HepG2 (cell line): ENCODE results near the gene USP17L28. TPM values are rescaled to one million over a fixed set of nuclear protein-coding genes. Genes with fewer than 3 reads are reported as not detected.
"Not testable (repeated sequence)": the region's sequence is repeated elsewhere in the genome, so short reads cannot be mapped to it uniquely, and the experiment has no call there.

Experiments used
- ATAC-seq: fragments of 200-7000 bp; cut with Tn5 transposase; 3 replicates; pipeline ENCODE4 v1.9.1; 2020; ENCODE audit warnings: mild to moderate bottlenecking, moderate library complexity
- BruUV-seq: library from RNA; stranded (reverse); fragments of 400-500 nt; replicated peaks from 2 replicates; lab custom pipeline; 2021; lab: Mats Ljungman, UMichigan
- CTCF ChIA-PET: fragments of 300-600 bp; formaldehyde crosslinking; extraction: SDS; loops from one replicate; lab custom pipeline; 2021; ENCODE audit warnings: low total read pairs, inconsistent platforms, low intra/inter-chr PET ratio; lab: Yijun Ruan, JAX
- POLR2A ChIA-PET: fragments of 350-600 bp; sonication (Branson Sonifier 250); formaldehyde crosslinking; loops from one replicate; lab custom pipeline; 2020; ENCODE audit warnings: antibody characterized with exemption, inconsistent platforms; lab: Yijun Ruan, JAX
- DNase-seq: peaks from one replicate; pipeline ENCODE4 v3.0.0-alpha.2; 2015; ENCODE audit warnings: low spot score
- FAIRE-seq: peaks from 3 replicates; lab custom pipeline; 2011; peaks lifted over from hg19 to GRCh38; lab: Jason Lieb, UNC
- H2AFZ ChIP-seq: one replicate; pipeline ENCODE4 v1.6.1; 2011; ENCODE audit warnings: low read length, inconsistent platforms
- H3K27ac ChIP-seq: fragments of 300-600 bp; 3 replicates; pipeline ENCODE4 v1.8.0; 2011; ENCODE audit warnings: mixed run types, mild to moderate bottlenecking, mixed read lengths, low read length, inconsistent platforms; ENCODE audit not compliant: insufficient read depth; ENCODE audit errors: extremely low read length
- H3K27me3 ChIP-seq, 2 experiments: fragments of 200-600 bp in 1 of 2; 2 replicates in 1 of 2; 3 replicates in 1 of 2; pipeline versions ENCODE4 v1.6.0 to v1.8.0; 2011; ENCODE audit warnings: low read length in 2 of 2, mild to moderate bottlenecking in 2 of 2, moderate library complexity in 2 of 2, inconsistent platforms in 1 of 2; ENCODE audit not compliant: insufficient read depth in 2 of 2, control insufficient read depth in 1 of 2
- H3K36me3 ChIP-seq, 2 experiments: fragments of 200-600 bp in 1 of 2; replicated peaks in 1 of 2; 2 replicates in 1 of 2; 3 replicates in 1 of 2; pipeline versions ENCODE4 v1.5.1 to v1.8.0; 2011; ENCODE audit warnings: low read length in 2 of 2, inconsistent platforms in 1 of 2; ENCODE audit not compliant: insufficient read depth in 2 of 2, control insufficient read depth in 1 of 2
- H3K4me1 ChIP-seq: 2 replicates; pipeline ENCODE4 v1.5.1; 2012; ENCODE audit warnings: low read length, inconsistent platforms; ENCODE audit not compliant: insufficient read depth
- H3K4me2 ChIP-seq: 2 replicates; pipeline ENCODE4 v1.6.0; 2011; ENCODE audit warnings: low read depth, low read length, inconsistent platforms
- H3K4me3 ChIP-seq, 3 experiments: fragments of 200-600 bp in 1 of 3; sonication (generic), shearing (Covaris generic) in 1 of 3; replicated peaks in 1 of 3; 2 replicates each; pipeline ENCODE4 v1.5.1; 2011 to 2016; ENCODE audit warnings: low read length in 3 of 3, inconsistent platforms in 2 of 3, low read depth in 2 of 3, mild to moderate bottlenecking in 2 of 3, control low read depth in 1 of 3, mixed read lengths in 1 of 3; ENCODE audit not compliant: insufficient read depth in 1 of 3
- H3K79me2 ChIP-seq: one replicate; pipeline ENCODE4 v1.6.1; 2011; ENCODE audit warnings: low read length, inconsistent platforms; ENCODE audit not compliant: insufficient read depth
- H3K9ac ChIP-seq: 2 replicates; pipeline ENCODE4 v1.6.0; 2011; ENCODE audit warnings: mild to moderate bottlenecking, low read depth, low read length, inconsistent platforms; ENCODE audit not compliant: insufficient read depth
- H3K9me3 ChIP-seq: 2 replicates; pipeline ENCODE4 v1.5.1; 2012; ENCODE audit warnings: mild to moderate bottlenecking, low read length
- H4K20me1 ChIP-seq: 2 replicates; pipeline ENCODE4 v1.6.0; 2011; ENCODE audit warnings: inconsistent platforms, mild to moderate bottlenecking, low read length, moderate library complexity; ENCODE audit not compliant: insufficient read depth
- WGBS: methylation state at CpG from one replicate; pipeline ENCODE4 v1.1.6; 2017; ENCODE audit warnings: low lambda C conversion rate; 5-methylcytosine and 5-hydroxymethylcytosine counted together
- in situ Hi-C: cut with HindIII; loops from 2 replicates; pipeline ENCODE4 v1.10.0; 2017; ENCODE audit warnings: low pct_unique_long_range_greater_than_20kb; ENCODE audit not compliant: extremely low pct_ligation_motif_present
- intact Hi-C: fragments of 100-400 bp; cut with micrococcal nuclease; formaldehyde crosslinking; loops from one replicate; pipeline ENCODE4 v1.10.0; 2022; ENCODE audit not compliant: unreplicated experiment
- polyA plus RNA-seq, 8 experiments: library from polyadenylated mRNA; depleted of rRNA in 3 of 8; stranded (reverse) in 7 of 8; unstranded in 1 of 8; fragments of >200 nt; fragmentation: Illumina TruSeq in 4 of 8; extraction: Trizol in 4 of 8; gene quantifications; 2 replicates each; pipeline versions ENCODE4 v1.2.1 to v1.2.3, GENCODE V29; 2011 to 2016; ENCODE audit warnings: low read depth in 4 of 8, missing spikeins in 1 of 8, mixed read lengths in 1 of 8; ENCODE audit not compliant: insufficient read depth in 1 of 8
- total RNA-seq, 5 experiments: library from RNA; depleted of rRNA; stranded (reverse); fragments of >200 nt; fragmentation: Illumina TruSeq; extraction: Trizol; gene quantifications; 2 replicates each; pipeline ENCODE4 v1.2.3, GENCODE V29; 2016; ENCODE audit warnings: low read depth in 1 of 5

The USP17L28 gene
- total and polyA plus RNA-seq, 2 of the 13 experiments (the other 11 are each of a cell fraction or from before 2014, with no cell fraction given), result not detected

DNA sequence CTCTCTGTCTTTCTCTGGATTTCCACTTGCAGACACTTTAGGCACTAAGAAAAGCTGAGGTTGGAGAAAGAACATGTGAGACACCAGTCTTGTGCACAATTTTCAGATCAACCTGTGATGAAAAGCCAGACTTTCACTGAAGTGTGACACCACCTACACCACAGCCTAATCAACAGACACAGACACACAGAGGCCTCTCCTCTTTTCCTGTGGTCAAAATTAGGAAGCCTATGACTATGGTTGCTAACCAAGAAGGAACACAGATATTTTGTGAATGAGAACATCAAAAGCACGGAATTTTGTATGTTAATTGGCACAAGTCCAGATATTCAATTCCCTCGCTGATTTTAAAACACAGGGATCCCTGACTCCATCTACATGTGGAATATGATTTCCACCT is 40.3 kb downstream of the USP17L28 start:
- in situ Hi-C loops, H4K20me1 ChIP-seq, H3K9ac ChIP-seq, H3K4me3 ChIP-seq, H3K27me3 ChIP-seq, H3K36me3 ChIP-seq, H3K9me3 ChIP-seq, H3K4me1 ChIP-seq, DNase-seq, H3K79me2 ChIP-seq, BruUV-seq, CTCF ChIA-PET, ATAC-seq, H3K27ac ChIP-seq, POLR2A ChIA-PET, intact Hi-C loops, FAIRE-seq, H3K4me2 ChIP-seq, H2AFZ ChIP-seq: not testable (repeated sequence)
- 6% methylated on average over 2 of the region's 2 CpGs for WGBS

Other genes starting within 250 kb of the USP17L28 start
- gene FAM90A26, start 178.5 kb upstream of the USP17L28 start, total RNA-seq (2016; rRNA removed; fragmentation: Illumina TruSeq; extraction: Trizol), result not detected in 2 replicates
- gene FAM90A26, start 178.5 kb upstream of the USP17L28 start, polyA plus RNA-seq (2011; rRNA removed), result not detected in 2 replicates
- gene USP17L10, start 138.2 kb upstream of the USP17L28 start, total RNA-seq (2016; rRNA removed; fragmentation: Illumina TruSeq; extraction: Trizol), result not detected in 2 replicates
- gene USP17L10, start 138.2 kb upstream of the USP17L28 start, polyA plus RNA-seq (2011; rRNA removed), result not detected in 2 replicates
- not detected in 2 replicates for gene USP17L11, start 133.5 kb upstream of the USP17L28 start, total RNA-seq (2016; rRNA removed; fragmentation: Illumina TruSeq; extraction: Trizol)
- gene USP17L11, start 133.5 kb upstream of the USP17L28 start, polyA plus RNA-seq (2011; rRNA removed), result not detected in 2 replicates
- gene USP17L12, start 128.7 kb upstream of the USP17L28 start, total RNA-seq (2016; rRNA removed; fragmentation: Illumina TruSeq; extraction: Trizol), result not detected in 2 replicates
- gene USP17L12, start 128.7 kb upstream of the USP17L28 start, polyA plus RNA-seq (2011; rRNA removed), result not detected in 2 replicates
- gene USP17L13, start 124.0 kb upstream of the USP17L28 start, total RNA-seq (2016; rRNA removed; fragmentation: Illumina TruSeq; extraction: Trizol), result not detected in 2 replicates
- gene USP17L13, start 124.0 kb upstream of the USP17L28 start, polyA plus RNA-seq (2011; rRNA removed), result not detected in 2 replicates
- gene USP17L15, start 114.5 kb upstream of the USP17L28 start, total RNA-seq (2016; rRNA removed; fragmentation: Illumina TruSeq; extraction: Trizol), result not detected in 2 replicates
- gene USP17L15, start 114.5 kb upstream of the USP17L28 start, polyA plus RNA-seq (2011; rRNA removed), result not detected in 2 replicates
- not detected in 2 replicates for gene USP17L17, start 105.0 kb upstream of the USP17L28 start, total RNA-seq (2016; rRNA removed; fragmentation: Illumina TruSeq; extraction: Trizol)
- not detected in 2 replicates for gene USP17L17, start 105.0 kb upstream of the USP17L28 start, polyA plus RNA-seq (2011; rRNA removed)
- gene USP17L18, start 100.3 kb upstream of the USP17L28 start, total RNA-seq (2016; rRNA removed; fragmentation: Illumina TruSeq; extraction: Trizol), result not detected in 2 replicates
- gene USP17L18, start 100.3 kb upstream of the USP17L28 start, polyA plus RNA-seq (2011; rRNA removed), result not detected in 2 replicates
- not detected in 2 replicates for gene USP17L19, start 95.5 kb upstream of the USP17L28 start, total RNA-seq (2016; rRNA removed; fragmentation: Illumina TruSeq; extraction: Trizol)
- not detected in 2 replicates for gene USP17L19, start 95.5 kb upstream of the USP17L28 start, polyA plus RNA-seq (2011; rRNA removed)
- gene USP17L20, start 90.8 kb upstream of the USP17L28 start, total RNA-seq (2016; rRNA removed; fragmentation: Illumina TruSeq; extraction: Trizol), result not detected in 2 replicates
- gene USP17L20, start 90.8 kb upstream of the USP17L28 start, polyA plus RNA-seq (2011; rRNA removed), result not detected in 2 replicates
- gene USP17L21, start 86.0 kb upstream of the USP17L28 start, total RNA-seq (2016; rRNA removed; fragmentation: Illumina TruSeq; extraction: Trizol), result not detected in 2 replicates
- not detected in 2 replicates for gene USP17L21, start 86.0 kb upstream of the USP17L28 start, polyA plus RNA-seq (2011; rRNA removed)
- gene USP17L22, start 81.3 kb upstream of the USP17L28 start, total RNA-seq (2016; rRNA removed; fragmentation: Illumina TruSeq; extraction: Trizol), result not detected in 2 replicates
- not detected in 2 replicates for gene USP17L22, start 81.3 kb upstream of the USP17L28 start, polyA plus RNA-seq (2011; rRNA removed)
- not detected in 2 replicates for gene USP17L24, start 23.7 kb upstream of the USP17L28 start, total RNA-seq (2016; rRNA removed; fragmentation: Illumina TruSeq; extraction: Trizol)
- not detected in 2 replicates for gene USP17L24, start 23.7 kb upstream of the USP17L28 start, polyA plus RNA-seq (2011; rRNA removed)
- not detected in 2 replicates for gene USP17L25, start 19.0 kb upstream of the USP17L28 start, total RNA-seq (2016; rRNA removed; fragmentation: Illumina TruSeq; extraction: Trizol)
- not detected in 2 replicates for gene USP17L25, start 19.0 kb upstream of the USP17L28 start, polyA plus RNA-seq (2011; rRNA removed)
- not detected in 2 replicates for gene USP17L26, start 14.2 kb upstream of the USP17L28 start, total RNA-seq (2016; rRNA removed; fragmentation: Illumina TruSeq; extraction: Trizol)
- gene USP17L26, start 14.2 kb upstream of the USP17L28 start, polyA plus RNA-seq (2011; rRNA removed), result not detected in 2 replicates
- gene USP17L5, start 9.5 kb upstream of the USP17L28 start, total RNA-seq (2016; rRNA removed; fragmentation: Illumina TruSeq; extraction: Trizol), result not detected in 2 replicates
- gene USP17L5, start 9.5 kb upstream of the USP17L28 start, polyA plus RNA-seq (2011; rRNA removed), result not detected in 2 replicates
- gene USP17L27, start 4.7 kb upstream of the USP17L28 start, total RNA-seq (2016; rRNA removed; fragmentation: Illumina TruSeq; extraction: Trizol), result not detected in 2 replicates
- not detected in 2 replicates for gene USP17L27, start 4.7 kb upstream of the USP17L28 start, polyA plus RNA-seq (2011; rRNA removed)
- not detected in 2 replicates for gene USP17L29, start 4.7 kb downstream of the USP17L28 start, total RNA-seq (2016; rRNA removed; fragmentation: Illumina TruSeq; extraction: Trizol)
- not detected in 2 replicates for gene USP17L29, start 4.7 kb downstream of the USP17L28 start, polyA plus RNA-seq (2011; rRNA removed)
- not detected in 2 replicates for gene USP17L30, start 14.2 kb downstream of the USP17L28 start, total RNA-seq (2016; rRNA removed; fragmentation: Illumina TruSeq; extraction: Trizol)
- not detected in 2 replicates for gene USP17L30, start 14.2 kb downstream of the USP17L28 start, polyA plus RNA-seq (2011; rRNA removed)
- not detected in 2 replicates for gene DEFB131A, start 95.5 kb downstream of the USP17L28 start, total RNA-seq (2016; rRNA removed; fragmentation: Illumina TruSeq; extraction: Trizol)
- gene DEFB131A, start 95.5 kb downstream of the USP17L28 start, polyA plus RNA-seq (2011; rRNA removed), result not detected in 2 replicates